HG03045 (cell line): ENCODE measurements around the gene USP32.
"Not testable (repeated sequence)": the region's sequence is repeated elsewhere in the genome, so short reads cannot be mapped to it uniquely, and the experiment has no call there.

ENCODE experiments used
- ATAC-seq: cut with Tn5 transposase; IDR thresholded peaks from one replicate; pipeline ENCODE4 v1.9.1; 2021; ENCODE audit warnings: mild to moderate bottlenecking, moderate library complexity; ENCODE audit not compliant: unreplicated experiment

The USP32 gene

GRCh38 chr17:60248618-60249289, 143.2 kb downstream of the USP32 start:
- ATAC-seq = no peak

- no peak for ATAC-seq
Measured at GRCh38 chr17:60247836-60248461, 144.0 kb downstream of the USP32 start.

GRCh38 chr17:60244656-60245055, 147.3 kb downstream of the USP32 start:
- no peak for ATAC-seq

- ATAC-seq = no peak
Measured at GRCh38 chr17:60240290-60240689, 151.6 kb downstream of the USP32 start.

GRCh38 chr17:60231691-60232090, 160.2 kb downstream of the USP32 start:
- no peak for ATAC-seq

GRCh38 chr17:60231234-60231633, 160.7 kb downstream of the USP32 start:
- ATAC-seq = no peak

- ATAC-seq = no peak
Measured at GRCh38 chr17:60230358-60230757, 161.6 kb downstream of the USP32 start.

- ATAC-seq = no peak
Measured at GRCh38 chr17:60229188-60229802, 162.6 kb downstream of the USP32 start.

GRCh38 chr17:60227276-60227675, 164.7 kb downstream of the USP32 start:
- ATAC-seq = not testable (repeated sequence)

- no peak for ATAC-seq
Measured at GRCh38 chr17:60224064-60224463, 167.9 kb downstream of the USP32 start.

- ATAC-seq = no peak
Measured at GRCh38 chr17:60223456-60223855, 168.5 kb downstream of the USP32 start.

GRCh38 chr17:60218774-60219173, 173.2 kb downstream of the USP32 start:
- ATAC-seq = not testable (repeated sequence)

- not testable (repeated sequence) for ATAC-seq
Measured at GRCh38 chr17:60215895-60216294, 176.0 kb downstream of the USP32 start.

GRCh38 chr17:60211282-60211681, 180.7 kb downstream of the USP32 start:
- ATAC-seq = not testable (repeated sequence)

- not testable (repeated sequence) for ATAC-seq
Measured at GRCh38 chr17:60208302-60208701, 183.6 kb downstream of the USP32 start.

GRCh38 chr17:60205782-60206181, 186.2 kb downstream of the USP32 start:
- not testable (repeated sequence) for ATAC-seq

GRCh38 chr17:60198630-60199029, 193.3 kb downstream of the USP32 start:
- not testable (repeated sequence) for ATAC-seq

GRCh38 chr17:60194141-60194540, 197.8 kb downstream of the USP32 start:
- not testable (repeated sequence) for ATAC-seq

- ATAC-seq = no peak
Measured at GRCh38 chr17:60193482-60193881, 198.5 kb downstream of the USP32 start.

GRCh38 chr17:60193032-60193431, 198.9 kb downstream of the USP32 start:
- not testable (repeated sequence) for ATAC-seq

- not testable (repeated sequence) for ATAC-seq
Measured at GRCh38 chr17:60190032-60190431, 201.9 kb downstream of the USP32 start.

GRCh38 chr17:60188759-60189158, 203.2 kb downstream of the USP32 start:
- ATAC-seq = no peak
